Skin epidermis (tissue), 12 donors: Measurements from ENCODE around the gene EBF3.

Experiments used
- H3K27ac ChIP-seq, 21 experiments: fragments of 200-600 bp; sonication (generic) in 11 of 21; one replicate each; pipeline ENCODE4 v1.5.0; 2020; ENCODE audit warnings: mild to moderate bottlenecking in 3 of 21, inconsistent platforms in 2 of 21, moderate library complexity in 2 of 21
- H3K4me3 ChIP-seq, 7 experiments: fragments of 200-600 bp; sonication (generic) in 2 of 7; one replicate each; pipeline ENCODE4 v1.5.0; 2020; ENCODE audit warnings: inconsistent platforms in 2 of 7, mild to moderate bottlenecking in 2 of 7, moderate library complexity in 1 of 7

The EBF3 gene

DNA sequence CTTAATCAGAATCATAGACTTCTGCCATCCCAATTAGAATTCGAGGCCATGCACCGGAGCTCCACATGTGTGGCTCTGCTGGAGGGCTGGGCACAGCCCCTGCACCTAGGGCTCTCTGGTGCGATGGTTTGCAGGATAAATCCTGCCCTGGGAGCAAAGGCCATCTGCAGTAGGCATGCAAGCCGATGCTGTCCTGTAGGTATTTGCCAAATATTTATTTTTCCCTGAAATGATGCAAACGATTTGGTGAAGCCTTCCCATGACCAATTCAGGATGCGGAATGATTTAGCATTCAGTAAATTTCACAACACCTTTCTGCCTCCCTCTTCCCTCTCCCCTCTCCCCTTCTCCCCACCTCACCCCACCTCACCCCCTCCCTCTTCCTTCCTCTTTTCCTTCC lies 170.6 kb downstream of the EBF3 start:
- H3K4me3 ChIP-seq: no peak overlapping the region
- H3K27ac ChIP-seq: no peak overlapping the region

DNA sequence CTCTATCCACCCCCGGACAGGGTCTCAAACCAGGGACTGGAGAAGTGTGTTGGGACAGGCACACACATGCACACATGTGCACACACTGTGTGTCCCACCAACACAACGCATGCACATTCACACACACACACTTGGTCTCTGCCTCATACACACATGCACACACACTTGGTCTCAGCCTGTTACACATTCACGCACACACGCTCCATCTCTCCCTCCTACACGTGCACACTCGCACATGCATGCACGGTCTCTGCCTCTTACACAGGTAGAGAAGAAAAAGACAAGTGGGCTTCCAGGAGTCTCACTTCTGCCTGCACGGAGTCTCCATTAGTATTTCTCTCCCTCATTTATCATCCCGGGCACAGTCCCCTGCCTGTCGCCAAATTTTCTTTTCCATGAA lies 171.2 kb downstream of the EBF3 start:
- H3K27ac ChIP-seq: no peak overlapping the region
- no peak overlapping the region for H3K4me3 ChIP-seq

DNA sequence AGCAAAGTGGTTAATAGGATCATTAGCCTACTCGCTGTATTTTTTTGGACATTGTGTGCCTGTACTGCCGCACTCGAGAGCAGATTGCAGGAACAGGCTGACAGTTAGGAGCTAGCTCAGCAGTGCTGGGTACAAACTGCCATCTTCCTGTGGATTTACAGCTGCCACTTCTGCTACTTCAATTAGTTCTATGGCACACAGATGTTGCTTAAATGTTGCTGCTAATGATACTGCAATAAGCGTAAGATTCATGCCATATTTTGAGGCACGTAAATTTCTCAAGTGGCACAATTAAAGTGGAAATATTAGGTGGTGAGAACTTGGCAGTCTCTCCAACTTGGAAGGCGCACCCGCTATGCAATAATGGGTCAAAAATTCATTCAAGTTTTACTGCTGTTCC lies 171.9 kb downstream of the EBF3 start:
- Histone ChIP-seq H3K27ac (no peak overlapping the region), H3K4me3 (no peak overlapping the region)

DNA sequence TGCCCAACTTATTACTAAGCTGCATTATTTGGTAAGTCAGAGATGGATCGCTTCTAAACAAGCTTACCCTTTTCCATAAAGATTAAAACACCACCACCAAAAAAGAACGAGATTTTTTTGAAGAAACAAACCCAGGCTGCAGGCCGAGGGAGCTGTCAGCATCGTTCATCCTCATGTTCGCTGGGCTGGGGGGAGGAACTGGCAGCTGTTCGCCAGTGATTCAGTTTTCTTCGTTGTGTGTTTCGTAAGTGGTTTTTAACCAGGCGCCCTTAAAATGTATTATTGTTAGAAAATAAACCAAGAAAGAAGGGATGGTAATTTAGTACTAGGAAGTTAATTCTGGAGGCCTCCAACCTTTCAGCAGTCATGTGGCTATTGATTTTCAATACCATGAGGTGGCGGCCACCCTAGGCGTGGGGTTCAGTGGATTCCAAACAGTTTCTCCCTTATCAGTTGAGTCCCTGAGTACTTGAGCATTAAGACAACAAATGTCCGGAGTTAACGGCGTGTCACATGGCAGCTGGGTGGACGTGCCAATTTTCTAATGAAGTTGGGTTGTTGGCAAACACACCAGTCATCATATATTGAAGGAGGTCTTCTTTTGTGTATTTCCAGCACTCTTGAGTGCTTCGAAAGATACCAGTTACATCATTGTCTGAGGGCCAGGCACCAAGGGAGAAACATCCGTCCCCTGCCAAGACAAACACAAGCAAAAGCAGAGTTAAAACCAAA lies 173.2 kb downstream of the EBF3 start:
- Histone ChIP-seq H3K27ac (no peak overlapping the region), H3K4me3 (no peak overlapping the region)

DNA sequence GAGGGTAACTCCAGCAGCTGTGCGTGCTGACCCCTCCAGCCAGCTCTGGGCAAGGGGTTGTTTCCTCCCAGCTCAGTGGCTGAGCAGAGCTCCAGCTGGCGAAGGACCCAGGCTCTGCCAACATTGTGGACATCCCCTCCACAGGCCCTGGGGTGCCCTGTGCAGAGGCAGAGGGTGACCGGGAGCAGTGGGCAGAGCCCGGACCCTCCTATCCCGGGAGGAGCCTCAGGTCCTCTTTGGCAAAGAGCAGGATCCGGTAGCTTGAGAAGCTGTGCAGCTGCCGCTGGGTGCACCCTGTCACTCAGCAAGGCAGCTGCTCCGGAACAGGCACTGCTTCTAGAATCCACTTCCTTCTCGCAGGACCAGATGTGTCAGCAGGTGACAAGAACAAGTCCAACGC lies 175.9 kb downstream of the EBF3 start:
- Histone ChIP-seq H3K27ac (no peak overlapping the region), H3K4me3 (no peak overlapping the region)

DNA sequence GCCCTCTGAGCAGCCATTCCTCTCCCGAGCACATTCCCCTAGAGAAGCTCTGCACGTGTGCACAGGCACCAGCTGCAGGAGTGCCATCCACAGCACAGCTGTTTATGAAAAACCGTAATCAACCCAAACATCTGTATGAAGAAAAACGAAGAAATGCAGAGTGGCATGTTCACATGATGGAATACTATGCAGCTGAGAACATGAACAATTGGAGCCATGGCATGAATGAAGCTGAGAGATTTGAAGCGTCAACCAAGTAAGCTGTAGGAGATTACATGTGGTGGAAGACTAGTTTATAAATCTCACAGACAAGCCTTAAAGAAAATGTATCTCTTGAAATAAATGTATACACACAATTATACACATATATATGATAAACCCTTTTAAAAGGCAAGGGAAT lies 176.5 kb downstream of the EBF3 start:
- no peak overlapping the region for H3K27ac ChIP-seq
- no peak overlapping the region for H3K4me3 ChIP-seq

DNA sequence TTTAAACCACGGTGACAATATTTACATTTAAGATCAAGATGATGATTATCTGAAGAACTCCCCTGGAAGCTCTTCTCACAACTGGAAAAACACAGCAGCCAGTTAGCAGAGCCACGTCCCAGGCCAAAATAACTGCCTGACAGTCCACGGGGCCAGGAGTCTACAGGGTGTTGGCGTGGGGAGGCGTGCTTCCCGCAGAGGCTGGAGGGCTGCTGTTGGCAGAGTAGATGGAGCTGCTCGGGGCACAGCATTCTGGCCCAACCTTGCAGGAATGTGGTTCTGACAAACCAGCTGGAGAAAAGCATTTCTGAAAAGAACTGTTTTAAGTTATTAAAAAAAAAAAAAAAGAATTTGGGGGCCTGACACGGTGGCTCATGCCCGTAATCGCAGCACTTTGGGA lies 177.9 kb downstream of the EBF3 start:
- H3K27ac ChIP-seq: no peak overlapping the region
- no peak overlapping the region for H3K4me3 ChIP-seq

DNA sequence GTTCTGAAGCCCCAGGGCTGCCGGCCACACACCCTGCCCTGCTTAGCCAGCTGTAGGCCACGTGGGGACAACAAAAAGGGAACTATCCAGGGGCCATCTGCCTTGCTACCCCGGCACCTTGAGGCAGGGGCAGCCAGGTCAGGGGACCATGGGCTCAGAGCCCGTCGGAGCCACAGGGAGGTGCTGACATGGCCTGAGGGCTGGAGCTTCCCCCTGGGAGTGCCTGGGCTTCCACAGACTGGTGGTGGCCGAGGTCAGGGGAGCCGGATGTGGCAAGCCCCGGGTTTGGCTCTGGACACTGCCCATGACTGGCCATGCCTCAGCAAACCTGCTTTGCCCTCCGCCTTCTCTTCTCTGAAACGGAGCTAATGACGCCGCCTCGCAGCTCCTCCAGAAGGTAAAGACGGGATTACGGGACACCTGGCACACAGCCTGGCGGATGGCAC lies 178.5 kb downstream of the EBF3 start:
- H3K27ac ChIP-seq: no peak overlapping the region
- H3K4me3 ChIP-seq: no peak overlapping the region
